DOHH2 (cell line): ENCODE data around the gene PMEL.

Source experiments
- EZH2phosphoT487 ChIP-seq: fragments of 200-600 bp; sonication (generic); IDR thresholded peaks from 2 replicates; pipeline ENCODE4 v1.6.1; 2017; ENCODE audit warnings: borderline replicate concordance, mild to moderate bottlenecking, antibody characterized with exemption, low read length, moderate library complexity, mixed read lengths
- TF ChIP-seq, protein P1 (sequence below): fragments of 200-600 bp; sonication (generic); IDR thresholded peaks from one replicate; pipeline ENCODE4 v1.5.1; 2014; ENCODE audit warnings: antibody characterized with exemption, mild to moderate bottlenecking, low read depth, low read length; ENCODE audit not compliant: poor library complexity, severe bottlenecking

DNA sequence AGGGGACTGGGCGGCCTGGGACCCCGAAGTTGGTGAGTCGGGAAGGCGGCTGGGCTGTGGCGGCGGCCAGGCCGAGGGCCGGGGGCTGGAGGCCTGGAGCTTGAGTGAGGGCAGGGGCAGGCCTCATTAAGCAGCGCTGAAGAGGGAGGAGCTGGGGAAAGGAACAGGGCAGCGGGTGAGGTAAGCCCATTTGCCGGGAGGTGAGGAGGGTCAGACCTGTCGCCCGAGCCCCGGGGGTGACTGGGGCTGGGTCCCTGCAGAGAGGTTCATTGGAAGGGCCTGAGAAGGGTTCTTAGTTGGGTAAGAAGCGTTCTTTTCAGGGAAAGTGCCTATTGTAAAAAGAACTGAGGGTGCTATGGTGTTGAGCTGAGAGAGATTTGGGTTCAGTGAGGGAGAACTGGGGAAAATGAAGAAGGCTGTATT is 8.5 kb upstream of the PMEL start:
- TF ChIP-seq, protein P1, sequence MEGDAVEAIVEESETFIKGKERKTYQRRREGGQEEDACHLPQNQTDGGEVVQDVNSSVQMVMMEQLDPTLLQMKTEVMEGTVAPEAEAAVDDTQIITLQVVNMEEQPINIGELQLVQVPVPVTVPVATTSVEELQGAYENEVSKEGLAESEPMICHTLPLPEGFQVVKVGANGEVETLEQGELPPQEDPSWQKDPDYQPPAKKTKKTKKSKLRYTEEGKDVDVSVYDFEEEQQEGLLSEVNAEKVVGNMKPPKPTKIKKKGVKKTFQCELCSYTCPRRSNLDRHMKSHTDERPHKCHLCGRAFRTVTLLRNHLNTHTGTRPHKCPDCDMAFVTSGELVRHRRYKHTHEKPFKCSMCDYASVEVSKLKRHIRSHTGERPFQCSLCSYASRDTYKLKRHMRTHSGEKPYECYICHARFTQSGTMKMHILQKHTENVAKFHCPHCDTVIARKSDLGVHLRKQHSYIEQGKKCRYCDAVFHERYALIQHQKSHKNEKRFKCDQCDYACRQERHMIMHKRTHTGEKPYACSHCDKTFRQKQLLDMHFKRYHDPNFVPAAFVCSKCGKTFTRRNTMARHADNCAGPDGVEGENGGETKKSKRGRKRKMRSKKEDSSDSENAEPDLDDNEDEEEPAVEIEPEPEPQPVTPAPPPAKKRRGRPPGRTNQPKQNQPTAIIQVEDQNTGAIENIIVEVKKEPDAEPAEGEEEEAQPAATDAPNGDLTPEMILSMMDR = no peak
- no peak for TF ChIP-seq EZH2phosphoT487
